ENCODE data around the gene TRAFD1. TPM values are rescaled to one million over a fixed set of nuclear protein-coding genes. Genes with fewer than 3 reads are reported as not detected.

Gene TRAFD1
- total and polyA plus RNA-seq, 9 of the 15 experiments (the other 6 are each of a cell fraction or from before 2014, with no cell fraction given), result 41.3 to 85.5 (median 54.5) TPM

GRCh38 chr12:112170376-112170775 lies 45.0 kb downstream of the TRAFD1 start (continued):
- TF ChIP-seq ZNF217 (CRISPR knock-in tag; IDR thresholded peaks at IDR 0.05) (no peak), CBX1 (IDR thresholded peaks at IDR 0.05; ENCODE audit: low read depth) (no peak), ZNF398 (CRISPR knock-in tag; IDR thresholded peaks at IDR 0.05) (no peak), NONO (IDR thresholded peaks at IDR 0.05; ENCODE audit: low read depth in 2 of 2, low read length in 1 of 2) (no peak), TCFL5 (CRISPR knock-in tag; conservative IDR thresholded peaks at IDR 0.05) (no peak), RB1 (IDR thresholded peaks at IDR 0.05; ENCODE audit: low read depth) (no peak)
- TF ChIP-seq, protein P1, sequence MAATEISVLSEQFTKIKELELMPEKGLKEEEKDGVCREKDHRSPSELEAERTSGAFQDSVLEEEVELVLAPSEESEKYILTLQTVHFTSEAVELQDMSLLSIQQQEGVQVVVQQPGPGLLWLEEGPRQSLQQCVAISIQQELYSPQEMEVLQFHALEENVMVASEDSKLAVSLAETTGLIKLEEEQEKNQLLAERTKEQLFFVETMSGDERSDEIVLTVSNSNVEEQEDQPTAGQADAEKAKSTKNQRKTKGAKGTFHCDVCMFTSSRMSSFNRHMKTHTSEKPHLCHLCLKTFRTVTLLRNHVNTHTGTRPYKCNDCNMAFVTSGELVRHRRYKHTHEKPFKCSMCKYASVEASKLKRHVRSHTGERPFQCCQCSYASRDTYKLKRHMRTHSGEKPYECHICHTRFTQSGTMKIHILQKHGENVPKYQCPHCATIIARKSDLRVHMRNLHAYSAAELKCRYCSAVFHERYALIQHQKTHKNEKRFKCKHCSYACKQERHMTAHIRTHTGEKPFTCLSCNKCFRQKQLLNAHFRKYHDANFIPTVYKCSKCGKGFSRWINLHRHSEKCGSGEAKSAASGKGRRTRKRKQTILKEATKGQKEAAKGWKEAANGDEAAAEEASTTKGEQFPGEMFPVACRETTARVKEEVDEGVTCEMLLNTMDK (IDR thresholded peaks at IDR 0.05; ENCODE audit: borderline replicate concordance, insufficient read depth, low read depth, low read length, poor library complexity, severe bottlenecking), result peak; percentile 65
- TF ChIP-seq, protein P2, sequence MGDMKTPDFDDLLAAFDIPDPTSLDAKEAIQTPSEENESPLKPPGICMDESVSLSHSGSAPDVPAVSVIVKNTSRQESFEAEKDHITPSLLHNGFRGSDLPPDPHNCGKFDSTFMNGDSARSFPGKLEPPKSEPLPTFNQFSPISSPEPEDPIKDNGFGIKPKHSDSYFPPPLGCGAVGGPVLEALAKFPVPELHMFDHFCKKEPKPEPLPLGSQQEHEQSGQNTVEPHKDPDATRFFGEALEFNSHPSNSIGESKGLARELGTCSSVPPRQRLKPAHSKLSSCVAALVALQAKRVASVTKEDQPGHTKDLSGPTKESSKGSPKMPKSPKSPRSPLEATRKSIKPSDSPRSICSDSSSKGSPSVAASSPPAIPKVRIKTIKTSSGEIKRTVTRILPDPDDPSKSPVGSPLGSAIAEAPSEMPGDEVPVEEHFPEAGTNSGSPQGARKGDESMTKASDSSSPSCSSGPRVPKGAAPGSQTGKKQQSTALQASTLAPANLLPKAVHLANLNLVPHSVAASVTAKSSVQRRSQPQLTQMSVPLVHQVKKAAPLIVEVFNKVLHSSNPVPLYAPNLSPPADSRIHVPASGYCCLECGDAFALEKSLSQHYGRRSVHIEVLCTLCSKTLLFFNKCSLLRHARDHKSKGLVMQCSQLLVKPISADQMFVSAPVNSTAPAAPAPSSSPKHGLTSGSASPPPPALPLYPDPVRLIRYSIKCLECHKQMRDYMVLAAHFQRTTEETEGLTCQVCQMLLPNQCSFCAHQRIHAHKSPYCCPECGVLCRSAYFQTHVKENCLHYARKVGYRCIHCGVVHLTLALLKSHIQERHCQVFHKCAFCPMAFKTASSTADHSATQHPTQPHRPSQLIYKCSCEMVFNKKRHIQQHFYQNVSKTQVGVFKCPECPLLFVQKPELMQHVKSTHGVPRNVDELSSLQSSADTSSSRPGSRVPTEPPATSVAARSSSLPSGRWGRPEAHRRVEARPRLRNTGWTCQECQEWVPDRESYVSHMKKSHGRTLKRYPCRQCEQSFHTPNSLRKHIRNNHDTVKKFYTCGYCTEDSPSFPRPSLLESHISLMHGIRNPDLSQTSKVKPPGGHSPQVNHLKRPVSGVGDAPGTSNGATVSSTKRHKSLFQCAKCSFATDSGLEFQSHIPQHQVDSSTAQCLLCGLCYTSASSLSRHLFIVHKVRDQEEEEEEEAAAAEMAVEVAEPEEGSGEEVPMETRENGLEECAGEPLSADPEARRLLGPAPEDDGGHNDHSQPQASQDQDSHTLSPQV (IDR thresholded peaks at IDR 0.05), result 0 out of 2 replicates have a peak, but pooled peaks have one; percentile 23
- TF ChIP-seq, protein P3, sequence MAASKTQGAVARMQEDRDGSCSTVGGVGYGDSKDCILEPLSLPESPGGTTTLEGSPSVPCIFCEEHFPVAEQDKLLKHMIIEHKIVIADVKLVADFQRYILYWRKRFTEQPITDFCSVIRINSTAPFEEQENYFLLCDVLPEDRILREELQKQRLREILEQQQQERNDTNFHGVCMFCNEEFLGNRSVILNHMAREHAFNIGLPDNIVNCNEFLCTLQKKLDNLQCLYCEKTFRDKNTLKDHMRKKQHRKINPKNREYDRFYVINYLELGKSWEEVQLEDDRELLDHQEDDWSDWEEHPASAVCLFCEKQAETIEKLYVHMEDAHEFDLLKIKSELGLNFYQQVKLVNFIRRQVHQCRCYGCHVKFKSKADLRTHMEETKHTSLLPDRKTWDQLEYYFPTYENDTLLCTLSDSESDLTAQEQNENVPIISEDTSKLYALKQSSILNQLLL (CRISPR knock-in tag; IDR thresholded peaks at IDR 0.05; ENCODE audit: borderline replicate concordance), result no peak
